GM21619 (cell line): Measurements from ENCODE around the gene EEF1AKMT3.
"Not testable (repeated sequence)": the region's sequence is repeated elsewhere in the genome, so short reads cannot be mapped to it uniquely, and the experiment has no call there.

Experiments used
- ATAC-seq: cut with Tn5 transposase; IDR thresholded peaks from one replicate; pipeline ENCODE4 v1.9.1; 2021; ENCODE audit not compliant: unreplicated experiment

EEF1AKMT3 gene

GRCh38 chr12:57815177-57816000 is 43.0 kb downstream of the EEF1AKMT3 start:
- ATAC-seq: no peak

GRCh38 chr12:57816001-57816854 is 43.8 kb downstream of the EEF1AKMT3 start:
- ATAC-seq: no peak

GRCh38 chr12:57816855-57817151 is 44.4 kb downstream of the EEF1AKMT3 start:
- no peak for ATAC-seq

GRCh38 chr12:57817261-57817989 is 45.0 kb downstream of the EEF1AKMT3 start:
- ATAC-seq: no peak

- ATAC-seq: not testable (repeated sequence)
Measured at GRCh38 chr12:57817990-57818331, 45.5 kb downstream of the EEF1AKMT3 start.

GRCh38 chr12:57820119-57820518 is 47.7 kb downstream of the EEF1AKMT3 start:
- ATAC-seq: not testable (repeated sequence)

GRCh38 chr12:57821015-57821414 is 48.6 kb downstream of the EEF1AKMT3 start:
- not testable (repeated sequence) for ATAC-seq

GRCh38 chr12:57821474-57822214 is 49.2 kb downstream of the EEF1AKMT3 start:
- no peak for ATAC-seq

GRCh38 chr12:57822392-57823130 is 50.1 kb downstream of the EEF1AKMT3 start:
- no peak for ATAC-seq

- no peak for ATAC-seq
Measured at GRCh38 chr12:57823131-57823907, 50.9 kb downstream of the EEF1AKMT3 start.

- ATAC-seq: no peak
Measured at GRCh38 chr12:57823908-57824640, 51.7 kb downstream of the EEF1AKMT3 start.

- no peak for ATAC-seq
Measured at GRCh38 chr12:57825451-57825850, 53.0 kb downstream of the EEF1AKMT3 start.

GRCh38 chr12:57826400-57826799 is 54.0 kb downstream of the EEF1AKMT3 start:
- ATAC-seq: no peak

- ATAC-seq: no peak
Measured at GRCh38 chr12:57826966-57827365, 54.6 kb downstream of the EEF1AKMT3 start.

- ATAC-seq: no peak
Measured at GRCh38 chr12:57829025-57829777, 56.8 kb downstream of the EEF1AKMT3 start.

GRCh38 chr12:57830393-57830792 is 58.0 kb downstream of the EEF1AKMT3 start:
- no peak for ATAC-seq
